SU-DHL-6 (cell line): ENCODE data around the gene KCNH3.

Experiments used
- H2AFZ ChIP-seq: fragments of 200-600 bp; sonication (generic); 2 replicates; pipeline ENCODE4 v1.6.1; 2014; ENCODE audit warnings: low read depth, mild to moderate bottlenecking, moderate library complexity, mixed read lengths, antibody characterized with exemption, low read length; ENCODE audit not compliant: severe bottlenecking
- H3F3A ChIP-seq: fragments of 200-600 bp; shearing (Covaris generic); 2 replicates; pipeline ENCODE4 v1.6.0; 2016; ENCODE audit warnings: antibody characterized with exemption, mild to moderate bottlenecking; ENCODE audit not compliant: insufficient read depth
- H3K27ac ChIP-seq: fragments of 200-600 bp; sonication (generic); 2 replicates; pipeline ENCODE4 v1.5.1; 2016; ENCODE audit warnings: low read depth, mild to moderate bottlenecking, low read length, moderate library complexity, mixed read lengths
- H3K27me3 ChIP-seq: fragments of 200-600 bp; sonication (generic), shearing (Covaris generic); 2 replicates; pipeline ENCODE4 v1.6.0; 2014; ENCODE audit warnings: mild to moderate bottlenecking, low read length
- H3K36me3 ChIP-seq: fragments of 200-600 bp; sonication (generic); 2 replicates; pipeline ENCODE4 v1.6.1; 2014; ENCODE audit warnings: mild to moderate bottlenecking, low read length, mixed read lengths
- H3K4me2 ChIP-seq: fragments of 300-600, 200-600 bp; shearing (Covaris generic), sonication (generic); 2 replicates; pipeline ENCODE4 v1.6.0; 2014; ENCODE audit warnings: low read length, low read depth, mild to moderate bottlenecking; ENCODE audit not compliant: poor library complexity, severe bottlenecking
- H3K4me3 ChIP-seq: fragments of 200-600 bp; sonication (generic); 2 replicates; pipeline ENCODE4 v1.5.1; 2014; ENCODE audit warnings: antibody characterized with exemption, low read length, mild to moderate bottlenecking, mixed read lengths; ENCODE audit not compliant: insufficient read depth, poor library complexity, severe bottlenecking
- H3K79me2 ChIP-seq: fragments of 200-600 bp; sonication (generic); 2 replicates; pipeline ENCODE4 v1.6.1; 2014; ENCODE audit warnings: mild to moderate bottlenecking, low read length, moderate library complexity; ENCODE audit not compliant: insufficient read depth
- H3K9ac ChIP-seq: fragments of 200-600 bp; sonication (generic); 2 replicates; pipeline ENCODE4 v1.7.0; 2014; ENCODE audit warnings: mild to moderate bottlenecking, low read length
- H3K9me2 ChIP-seq: fragments of 200-600 bp; sonication (generic); replicated peaks from 2 replicates; pipeline ENCODE4 v1.6.1; 2014; ENCODE audit warnings: low read length; ENCODE audit not compliant: insufficient read depth
- H3K9me3 ChIP-seq: fragments of 200-600 bp; sonication (generic); 2 replicates; pipeline ENCODE4 v1.6.1; 2014; ENCODE audit warnings: low read length, mixed read lengths; ENCODE audit not compliant: insufficient read depth
- H4K20me1 ChIP-seq: fragments of 200-600 bp; sonication (generic); 2 replicates; pipeline ENCODE4 v1.6.1; 2014; ENCODE audit warnings: low read depth, mild to moderate bottlenecking, antibody characterized with exemption, low read length, moderate library complexity, mixed read lengths
- CTCF ChIP-seq: fragments of 200-600 bp; sonication (generic); IDR thresholded peaks from one replicate; pipeline ENCODE4 v1.5.1; 2017; ENCODE audit warnings: antibody characterized with exemption, mild to moderate bottlenecking, low read length, moderate library complexity; ENCODE audit not compliant: insufficient read depth, poor library complexity, severe bottlenecking
- EZH2phosphoT487 ChIP-seq: fragments of 200-600 bp; sonication (generic), shearing (Covaris generic); conservative IDR thresholded peaks from 2 replicates; pipeline ENCODE4 v1.6.1; 2018; ENCODE audit warnings: mild to moderate bottlenecking, antibody characterized with exemption, low read length, moderate library complexity, mixed read lengths

Gene KCNH3

GRCh38 chr12:49584591-49584990, 45.8 kb downstream of the KCNH3 start:
- H3K9me2 ChIP-seq, result no peaks in the 10 kb centered on the region
- H3K27me3 ChIP-seq, result no peaks in the 10 kb centered on the region
- H3K4me3 ChIP-seq, result no peak overlapping the region
- no peak overlapping the region for H3K4me2 ChIP-seq
- TF ChIP-seq CTCF, result no peak
- no peak for TF ChIP-seq EZH2phosphoT487
- no peaks in the 10 kb centered on the region for H3F3A ChIP-seq
- no peak overlapping the region for H3K9ac ChIP-seq
- H4K20me1 ChIP-seq, result no peaks in the 10 kb centered on the region
- peaks cover 4% of the 10 kb centered on the region; the same call in 1 of the 2 replicates for H3K79me2 ChIP-seq
- H3K27ac ChIP-seq, result no peak overlapping the region
- H3K9me3 ChIP-seq, result no peaks in the 10 kb centered on the region
- no peaks in the 10 kb centered on the region for H3K36me3 ChIP-seq
- H2AFZ ChIP-seq, result no peak overlapping the region

DNA sequence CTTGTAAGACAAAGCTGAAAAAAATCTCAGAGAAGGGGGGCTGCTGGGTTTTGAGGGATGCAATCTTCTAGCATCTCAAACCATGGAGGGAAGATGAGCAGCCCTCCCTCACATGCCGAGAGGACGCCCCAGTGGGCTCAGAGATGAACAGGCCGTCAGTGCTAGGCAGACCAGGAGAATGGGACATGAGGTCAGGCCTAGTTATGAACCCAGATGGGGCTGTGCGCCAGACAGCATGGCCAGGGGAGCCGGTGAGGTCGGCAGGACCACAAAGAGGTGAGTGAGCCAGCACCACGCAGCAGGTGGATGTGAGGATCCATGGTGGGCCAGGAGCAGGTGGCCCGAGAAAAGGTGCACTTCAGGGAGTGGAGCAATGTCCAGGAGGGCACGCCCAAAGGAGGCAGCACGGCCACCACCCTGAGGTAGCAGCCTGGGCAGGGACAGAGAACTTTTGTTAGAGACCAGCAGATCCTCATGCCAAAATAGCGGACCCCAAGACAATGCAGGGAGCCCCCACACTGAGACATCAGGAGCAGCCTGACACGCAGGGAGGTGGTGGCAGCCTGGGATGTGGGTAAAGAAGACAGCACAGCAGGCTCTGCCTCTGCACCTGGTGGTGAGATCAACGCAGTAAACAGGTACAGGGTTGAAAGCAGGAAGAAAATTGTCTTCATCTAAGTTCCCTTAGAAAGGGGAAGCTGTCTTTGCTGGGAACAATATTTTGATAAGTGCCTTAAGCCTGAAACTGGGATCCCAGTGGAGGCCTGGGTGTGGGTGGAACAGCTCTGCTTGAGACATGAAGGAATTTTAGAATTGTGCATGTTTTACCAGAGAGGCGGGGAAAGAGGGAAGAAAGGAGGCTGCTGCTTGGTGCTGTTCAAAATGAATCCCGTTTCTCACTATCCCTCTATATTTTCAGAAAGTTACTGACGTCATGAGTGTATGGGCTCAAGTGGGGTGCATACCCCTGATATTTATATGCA, 46.9 kb downstream of the KCNH3 start:
- Histone ChIP-seq H3K27ac (no peak overlapping the region), H3K79me2 (peaks cover 2% of the 10 kb centered on the region; the same call in 1 of the 2 replicates), H2AFZ (no peak overlapping the region), H3K9me2 (no peaks in the 10 kb centered on the region), H3K4me2 (no peak overlapping the region), H4K20me1 (no peaks in the 10 kb centered on the region), H3K9ac (no peak overlapping the region), H3K9me3 (no peaks in the 10 kb centered on the region), H3K36me3 (no peaks in the 10 kb centered on the region), H3F3A (no peaks in the 10 kb centered on the region), H3K27me3 (no peaks in the 10 kb centered on the region), H3K4me3 (no peak overlapping the region)
- TF ChIP-seq CTCF (no peak), EZH2phosphoT487 (no peak)

DNA sequence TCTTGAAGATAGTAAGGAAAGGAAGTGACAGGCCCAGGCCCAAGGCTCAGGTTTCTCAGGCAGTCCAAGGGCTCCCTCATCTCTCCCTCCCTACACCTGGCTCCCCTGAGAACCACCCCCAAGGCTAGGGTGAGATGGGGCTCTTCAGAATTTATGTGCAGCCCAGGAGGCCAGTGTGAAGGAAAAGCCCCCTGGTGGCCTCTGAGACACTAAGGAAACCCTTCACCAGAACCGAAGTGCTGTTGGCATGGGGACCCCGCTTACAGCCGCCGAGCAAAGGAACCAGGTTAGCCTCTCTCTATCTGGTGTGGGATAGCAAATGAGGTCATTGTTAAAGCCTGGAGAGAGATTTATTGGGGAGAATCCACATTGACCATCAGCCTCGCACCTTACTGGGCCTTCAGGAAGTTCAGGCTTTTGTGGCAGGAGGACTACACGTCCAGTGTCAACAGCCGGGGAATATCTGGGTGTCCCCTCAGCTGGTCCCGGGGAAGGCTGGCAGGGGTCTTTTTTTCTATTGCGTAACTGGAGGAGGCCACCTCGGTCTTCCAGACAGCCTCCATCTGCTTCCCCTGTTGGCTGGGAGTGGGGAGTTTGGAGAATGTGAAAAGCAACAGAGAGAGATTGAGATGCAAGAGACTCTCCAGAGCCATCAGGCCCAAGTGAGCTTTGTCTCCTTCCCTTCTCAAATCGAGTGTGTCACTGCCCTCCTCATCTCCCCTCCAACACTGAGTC, 48.5 kb downstream of the KCNH3 start:
- Histone ChIP-seq H3K27ac (no peak overlapping the region), H3K9me3 (no peaks in the 10 kb centered on the region), H2AFZ (no peak overlapping the region), H3K27me3 (no peaks in the 10 kb centered on the region), H3K4me3 (no peak overlapping the region), H3K36me3 (no peaks in the 10 kb centered on the region), H3F3A (no peaks in the 10 kb centered on the region), H3K79me2 (no peaks in the 10 kb centered on the region), H3K4me2 (no peak overlapping the region), H4K20me1 (no peaks in the 10 kb centered on the region), H3K9me2 (no peaks in the 10 kb centered on the region), H3K9ac (no peak overlapping the region)
- no peak for TF ChIP-seq EZH2phosphoT487
- TF ChIP-seq CTCF, result no peak
